GM12892 (cell line): Measurements from ENCODE around the gene S100A5.

Experiments used
- POLR2A ChIP-seq: IDR thresholded peaks from 2 replicates; pipeline ENCODE4 v1.6.1; 2011; ENCODE audit warnings: low read depth, low read length, control low read depth
- POLR2AphosphoS5 ChIP-seq: IDR thresholded peaks from 2 replicates; pipeline ENCODE4 v1.6.1; 2011; ENCODE audit warnings: low read depth, low read length, control low read depth
- TAF1 ChIP-seq: IDR thresholded peaks from 2 replicates; pipeline ENCODE4 v1.6.1; 2011; ENCODE audit warnings: low read depth, mild to moderate bottlenecking, control low read depth, low read length, borderline replicate concordance

GRCh38 chr1:153535242-153536011 lies 5.3 kb downstream of the S100A5 start, which contains the start of gene S100A6:
- TF ChIP-seq POLR2A (no peak), POLR2AphosphoS5 (no peak), TAF1 (no peak)
